ENCODE results near the gene SLCO3A1. TPM values are rescaled to one million over a fixed set of nuclear protein-coding genes. Genes with fewer than 3 reads are reported as not detected.

SLCO3A1 gene
- total RNA-seq, 2 experiments from 2014 or later = 4.2 to 4.8 TPM

DNA sequence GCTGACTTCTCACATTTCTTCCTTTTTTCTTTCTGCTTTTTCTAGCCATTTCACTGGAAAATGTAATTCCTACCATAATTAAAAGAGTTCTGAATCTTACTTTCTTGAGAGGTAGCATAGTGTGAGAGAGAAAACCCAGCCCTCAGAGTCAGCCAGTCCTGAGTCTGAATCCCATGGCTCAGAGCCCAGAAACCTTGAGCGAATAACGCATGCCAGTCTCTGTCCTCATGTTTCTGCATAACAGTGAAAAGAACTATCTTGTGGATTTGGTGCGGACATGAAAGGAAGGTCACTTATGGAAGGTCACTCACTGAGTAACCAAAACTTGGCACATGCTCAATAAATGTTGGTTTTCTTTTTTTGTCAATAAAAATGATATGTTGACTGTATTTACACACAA lies 29.3 kb upstream of the SLCO3A1 start:
- intact Hi-C loops (cut with micrococcal nuclease) = no loop called here

DNA sequence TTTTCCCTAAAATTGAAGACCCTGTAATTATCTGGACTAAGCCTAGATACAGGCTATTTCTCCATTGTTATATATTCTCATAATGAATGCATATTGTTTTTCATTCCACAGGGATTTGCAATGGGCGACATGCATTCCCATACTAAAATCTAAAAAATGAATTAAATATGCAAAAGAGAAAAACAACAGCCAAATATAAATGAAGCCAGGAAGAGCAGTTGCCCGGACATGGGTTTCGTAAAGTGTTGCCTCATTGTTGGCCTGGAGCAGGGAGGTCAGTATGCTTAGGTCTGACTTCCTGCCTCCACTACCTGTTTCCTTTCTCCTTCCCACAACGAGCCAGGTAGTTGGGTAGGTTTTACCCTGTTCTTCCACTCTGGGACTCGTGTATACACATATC lies 27.1 kb upstream of the SLCO3A1 start:
- Mint-ChIP-seq H3K4me1 (ENCODE audit: low read depth) (no peaks in the 10 kb centered on the region), H3K4me3 (no peak overlapping the region), H3K27me3 (peaks cover 1% of the 10 kb centered on the region), H3K9me3 (no peaks in the 10 kb centered on the region), H3K36me3 (ENCODE audit: low read depth) (no peaks in the 10 kb centered on the region), H3K27ac (no peak overlapping the region)
- intact Hi-C loops (cut with micrococcal nuclease) = no loop called here
- TF ChIP-seq, protein P1, sequence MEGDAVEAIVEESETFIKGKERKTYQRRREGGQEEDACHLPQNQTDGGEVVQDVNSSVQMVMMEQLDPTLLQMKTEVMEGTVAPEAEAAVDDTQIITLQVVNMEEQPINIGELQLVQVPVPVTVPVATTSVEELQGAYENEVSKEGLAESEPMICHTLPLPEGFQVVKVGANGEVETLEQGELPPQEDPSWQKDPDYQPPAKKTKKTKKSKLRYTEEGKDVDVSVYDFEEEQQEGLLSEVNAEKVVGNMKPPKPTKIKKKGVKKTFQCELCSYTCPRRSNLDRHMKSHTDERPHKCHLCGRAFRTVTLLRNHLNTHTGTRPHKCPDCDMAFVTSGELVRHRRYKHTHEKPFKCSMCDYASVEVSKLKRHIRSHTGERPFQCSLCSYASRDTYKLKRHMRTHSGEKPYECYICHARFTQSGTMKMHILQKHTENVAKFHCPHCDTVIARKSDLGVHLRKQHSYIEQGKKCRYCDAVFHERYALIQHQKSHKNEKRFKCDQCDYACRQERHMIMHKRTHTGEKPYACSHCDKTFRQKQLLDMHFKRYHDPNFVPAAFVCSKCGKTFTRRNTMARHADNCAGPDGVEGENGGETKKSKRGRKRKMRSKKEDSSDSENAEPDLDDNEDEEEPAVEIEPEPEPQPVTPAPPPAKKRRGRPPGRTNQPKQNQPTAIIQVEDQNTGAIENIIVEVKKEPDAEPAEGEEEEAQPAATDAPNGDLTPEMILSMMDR (IDR thresholded peaks at IDR 0.05) = no peak
- DNase-seq (no peak), ATAC-seq (no peak)
- CTCF ChIA-PET = no interaction called here
- POLR2A ChIA-PET = interaction anchor here (0.6 kb wide), 1 partner anchor 116 kb away, joined by 3 read pairs; no protein-coding TSS in a partner anchor

More for the DNA sequence above, 29.3 kb upstream of the SLCO3A1 start:
- TF ChIP-seq, protein P1 (IDR thresholded peaks at IDR 0.05) = no peak
- DNase-seq (no peak), ATAC-seq (no peak)
- ChIA-PET CTCF (interaction anchor here (2.1 kb wide), 1 partner anchor 118 kb away, joined by 6 read pairs; no protein-coding TSS in a partner anchor), POLR2A (no interaction called here)
- Mint-ChIP-seq H3K4me3 (no peak overlapping the region), H3K4me1 (ENCODE audit: low read depth) (no peaks in the 10 kb centered on the region), H3K27ac (no peak overlapping the region), H3K9me3 (no peaks in the 10 kb centered on the region), H3K27me3 (peaks cover 1% of the 10 kb centered on the region), H3K36me3 (ENCODE audit: low read depth) (no peaks in the 10 kb centered on the region)

DNA sequence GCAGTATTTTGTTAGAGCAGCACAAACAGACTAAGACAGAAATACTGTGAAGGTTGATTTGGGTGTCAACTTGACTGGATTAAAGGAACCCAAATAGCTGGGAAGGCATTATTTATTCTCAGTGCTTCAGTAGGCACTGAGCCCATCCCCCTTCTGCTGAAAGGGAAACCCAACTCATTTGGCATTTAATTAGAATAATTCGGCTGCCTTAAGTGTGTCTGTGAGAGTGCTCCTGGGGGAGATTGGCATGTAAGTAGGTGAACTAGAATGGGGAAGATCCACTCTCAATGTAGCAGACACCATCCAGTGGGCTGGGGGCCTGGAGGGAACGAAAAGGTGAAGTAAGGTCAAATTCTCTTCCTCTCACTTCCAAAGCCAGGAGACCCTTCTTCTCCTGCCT lies 20.5 kb upstream of the SLCO3A1 start:
- no peak overlapping the region for H3K27ac Mint-ChIP-seq
- H3K4me3 Mint-ChIP-seq = no peak overlapping the region
- TF ChIP-seq, protein P1 (IDR thresholded peaks at IDR 0.05) = no peak
- no peak for ATAC-seq
- no peaks in the 10 kb centered on the region for H3K4me1 Mint-ChIP-seq (ENCODE audit: low read depth)
- no peaks in the 10 kb centered on the region for H3K36me3 Mint-ChIP-seq (ENCODE audit: low read depth)
- H3K27me3 Mint-ChIP-seq = peaks cover 8% of the 10 kb centered on the region
- no peak for DNase-seq
- no peaks in the 10 kb centered on the region for H3K9me3 Mint-ChIP-seq
- POLR2A ChIA-PET = no interaction called here
- intact Hi-C loops (cut with micrococcal nuclease) = no loop called here
- CTCF ChIA-PET = no interaction called here

DNA sequence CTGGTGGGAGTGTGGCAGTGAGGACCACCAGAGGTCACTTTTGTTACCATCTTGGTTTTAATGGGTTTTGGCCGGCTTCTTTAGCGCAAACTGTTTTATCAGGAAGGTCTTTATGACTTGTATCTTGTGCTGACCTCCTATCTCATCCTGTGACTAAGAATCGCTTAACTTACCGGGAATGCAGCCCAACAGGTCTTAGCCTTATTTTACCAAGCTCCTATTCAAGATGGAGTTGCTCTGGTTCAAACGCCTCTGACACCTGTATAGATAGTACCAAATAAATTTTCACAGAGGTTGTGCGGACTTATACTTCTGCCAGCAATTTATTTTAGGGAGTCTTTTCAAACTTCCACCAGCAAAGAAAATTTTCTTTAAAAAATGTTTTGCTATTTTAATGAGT lies 13.6 kb upstream of the SLCO3A1 start:
- no peak for ATAC-seq

DNA sequence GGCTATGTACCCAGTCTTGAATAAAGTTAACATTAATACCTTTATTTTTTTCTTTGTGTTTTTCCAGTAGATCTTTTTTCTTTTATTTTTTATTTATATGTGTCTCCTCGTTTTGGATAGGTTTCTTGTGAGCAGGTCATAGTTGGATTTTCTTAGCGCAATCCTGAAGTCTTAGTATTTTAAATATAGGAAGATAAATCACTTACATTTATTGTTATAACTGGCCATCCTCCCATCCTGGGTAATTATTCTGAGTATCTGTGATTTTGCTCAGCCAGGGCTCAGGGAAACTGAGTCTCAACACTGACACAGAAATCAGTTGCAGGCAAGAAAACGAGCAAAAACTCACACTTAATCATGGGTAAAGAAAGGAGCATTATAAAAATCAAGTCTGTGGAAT lies 11.6 kb upstream of the SLCO3A1 start:
- TF ChIP-seq, protein P1 (IDR thresholded peaks at IDR 0.05) = no peak
- intact Hi-C loops (cut with micrococcal nuclease) = no loop called here
- ATAC-seq (no peak), DNase-seq (no peak)
- ChIA-PET POLR2A (no interaction called here), CTCF (no interaction called here)
- H3K4me1 Mint-ChIP-seq (ENCODE audit: low read depth) = no peaks in the 10 kb centered on the region
- H3K4me3 Mint-ChIP-seq = no peak overlapping the region
- H3K27me3 Mint-ChIP-seq = peaks cover 21% of the 10 kb centered on the region
- H3K9me3 Mint-ChIP-seq = peaks cover 2% of the 10 kb centered on the region
- H3K27ac Mint-ChIP-seq = no peak overlapping the region
- peaks cover 1% of the 10 kb centered on the region for H3K36me3 Mint-ChIP-seq (ENCODE audit: low read depth)

More for the DNA sequence above, 13.6 kb upstream of the SLCO3A1 start:
- Mint-ChIP-seq H3K4me1 (ENCODE audit: low read depth) (no peaks in the 10 kb centered on the region), H3K27ac (no peak overlapping the region), H3K36me3 (ENCODE audit: low read depth) (peaks cover 1% of the 10 kb centered on the region), H3K27me3 (peaks cover 21% of the 10 kb centered on the region), H3K9me3 (peaks cover 2% of the 10 kb centered on the region), H3K4me3 (no peak overlapping the region)
- intact Hi-C loops (cut with micrococcal nuclease) = no loop called here
- CTCF ChIA-PET = no interaction called here
- TF ChIP-seq, protein P1 (IDR thresholded peaks at IDR 0.05) = no peak
- POLR2A ChIA-PET = no interaction called here
- DNase-seq = no peak

Measured in activated CD8-positive, alpha-beta T cell treated with anti-CD3 and anti-CD28 coated beads for 36 hours (primary cell).